ENCODE data around the gene TMEM175. TPM values are rescaled to one million over a fixed set of nuclear protein-coding genes. Genes with fewer than 3 reads are reported as not detected.

Gene TMEM175
- total and polyA plus RNA-seq, 9 of the 15 experiments (the other 6 are each of a cell fraction or from before 2014, with no cell fraction given) = 0.13 to 30.9 (median 9.4) TPM

DNA sequence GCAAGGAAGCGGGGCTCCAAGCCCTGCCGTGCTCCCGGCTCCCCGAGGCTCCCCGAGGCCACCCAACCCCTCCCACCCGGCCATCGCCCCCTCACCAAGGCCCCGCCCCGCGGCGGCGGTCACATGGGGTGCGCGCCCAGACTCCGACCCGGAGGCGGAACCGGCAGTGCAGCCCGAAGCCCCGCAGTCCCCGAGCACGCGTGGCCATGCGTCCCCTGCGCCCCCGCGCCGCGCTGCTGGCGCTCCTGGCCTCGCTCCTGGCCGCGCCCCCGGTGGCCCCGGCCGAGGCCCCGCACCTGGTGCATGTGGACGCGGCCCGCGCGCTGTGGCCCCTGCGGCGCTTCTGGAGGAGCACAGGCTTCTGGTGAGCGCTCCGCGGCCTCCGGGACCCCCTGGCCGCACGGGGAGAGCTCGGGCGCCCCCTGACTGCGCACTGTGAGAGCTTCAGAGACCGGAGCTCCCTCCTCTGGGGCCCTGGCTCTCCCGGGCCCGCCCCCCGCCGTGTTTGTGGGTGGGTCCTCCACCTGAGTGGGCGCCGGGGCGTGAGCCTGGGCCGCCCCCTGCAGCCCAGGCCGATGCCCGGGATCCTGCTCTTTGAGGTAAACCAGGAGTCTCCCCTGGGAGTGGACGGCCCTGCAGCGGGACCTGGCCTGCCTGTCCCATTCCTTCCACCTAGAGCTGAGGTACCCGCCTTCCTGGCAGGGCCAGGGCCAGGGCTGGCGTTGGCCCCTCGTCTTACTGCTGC lies 54.8 kb downstream of the TMEM175 start, which contains the start of gene IDUA (continued):
- TF ChIP-seq, protein P1, sequence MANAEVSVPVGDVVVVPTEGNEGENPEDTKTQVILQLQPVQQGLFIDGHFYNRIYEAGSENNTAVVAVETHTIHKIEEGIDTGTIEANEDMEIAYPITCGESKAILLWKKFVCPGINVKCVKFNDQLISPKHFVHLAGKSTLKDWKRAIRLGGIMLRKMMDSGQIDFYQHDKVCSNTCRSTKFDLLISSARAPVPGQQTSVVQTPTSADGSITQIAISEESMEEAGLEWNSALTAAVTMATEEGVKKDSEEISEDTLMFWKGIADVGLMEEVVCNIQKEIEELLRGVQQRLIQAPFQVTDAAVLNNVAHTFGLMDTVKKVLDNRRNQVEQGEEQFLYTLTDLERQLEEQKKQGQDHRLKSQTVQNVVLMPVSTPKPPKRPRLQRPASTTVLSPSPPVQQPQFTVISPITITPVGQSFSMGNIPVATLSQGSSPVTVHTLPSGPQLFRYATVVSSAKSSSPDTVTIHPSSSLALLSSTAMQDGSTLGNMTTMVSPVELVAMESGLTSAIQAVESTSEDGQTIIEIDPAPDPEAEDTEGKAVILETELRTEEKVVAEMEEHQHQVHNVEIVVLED (CRISPR knock-in tag; IDR thresholded peaks at IDR 0.05) = peak; percentile 55
- TF ChIP-seq, protein P2, sequence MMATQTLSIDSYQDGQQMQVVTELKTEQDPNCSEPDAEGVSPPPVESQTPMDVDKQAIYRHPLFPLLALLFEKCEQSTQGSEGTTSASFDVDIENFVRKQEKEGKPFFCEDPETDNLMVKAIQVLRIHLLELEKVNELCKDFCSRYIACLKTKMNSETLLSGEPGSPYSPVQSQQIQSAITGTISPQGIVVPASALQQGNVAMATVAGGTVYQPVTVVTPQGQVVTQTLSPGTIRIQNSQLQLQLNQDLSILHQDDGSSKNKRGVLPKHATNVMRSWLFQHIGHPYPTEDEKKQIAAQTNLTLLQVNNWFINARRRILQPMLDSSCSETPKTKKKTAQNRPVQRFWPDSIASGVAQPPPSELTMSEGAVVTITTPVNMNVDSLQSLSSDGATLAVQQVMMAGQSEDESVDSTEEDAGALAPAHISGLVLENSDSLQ (IDR thresholded peaks at IDR 0.05) = no peak
- TF ChIP-seq MAZ (CRISPR knock-in tag; conservative IDR thresholded peaks at IDR 0.05 in 1 of 2, IDR thresholded peaks at IDR 0.05 in 1 of 2) = peak; percentile 64 to 95; a peak in 3 of 4 replicates
- TF ChIP-seq ZNF584 (CRISPR knock-in tag; IDR thresholded peaks at IDR 0.05; ENCODE audit: low read depth) = no peak
- TF ChIP-seq HNRNPUL1 (IDR thresholded peaks at IDR 0.05; ENCODE audit: low read length) = no peak
- no peak for TF ChIP-seq NELFE (IDR thresholded peaks at IDR 0.05; ENCODE audit: insufficient read depth, insufficient read length)
- TF ChIP-seq, protein P3, sequence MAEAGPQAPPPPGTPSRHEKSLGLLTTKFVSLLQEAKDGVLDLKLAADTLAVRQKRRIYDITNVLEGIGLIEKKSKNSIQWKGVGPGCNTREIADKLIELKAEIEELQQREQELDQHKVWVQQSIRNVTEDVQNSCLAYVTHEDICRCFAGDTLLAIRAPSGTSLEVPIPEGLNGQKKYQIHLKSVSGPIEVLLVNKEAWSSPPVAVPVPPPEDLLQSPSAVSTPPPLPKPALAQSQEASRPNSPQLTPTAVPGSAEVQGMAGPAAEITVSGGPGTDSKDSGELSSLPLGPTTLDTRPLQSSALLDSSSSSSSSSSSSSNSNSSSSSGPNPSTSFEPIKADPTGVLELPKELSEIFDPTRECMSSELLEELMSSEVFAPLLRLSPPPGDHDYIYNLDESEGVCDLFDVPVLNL (CRISPR knock-in tag; IDR thresholded peaks at IDR 0.05; ENCODE audit: low read depth) = no peak
- peak; percentile 65 for TF ChIP-seq HNRNPLL (IDR thresholded peaks at IDR 0.05; ENCODE audit: low read depth, low read length, poor library complexity, severe bottlenecking)
- TF ChIP-seq, protein P4, sequence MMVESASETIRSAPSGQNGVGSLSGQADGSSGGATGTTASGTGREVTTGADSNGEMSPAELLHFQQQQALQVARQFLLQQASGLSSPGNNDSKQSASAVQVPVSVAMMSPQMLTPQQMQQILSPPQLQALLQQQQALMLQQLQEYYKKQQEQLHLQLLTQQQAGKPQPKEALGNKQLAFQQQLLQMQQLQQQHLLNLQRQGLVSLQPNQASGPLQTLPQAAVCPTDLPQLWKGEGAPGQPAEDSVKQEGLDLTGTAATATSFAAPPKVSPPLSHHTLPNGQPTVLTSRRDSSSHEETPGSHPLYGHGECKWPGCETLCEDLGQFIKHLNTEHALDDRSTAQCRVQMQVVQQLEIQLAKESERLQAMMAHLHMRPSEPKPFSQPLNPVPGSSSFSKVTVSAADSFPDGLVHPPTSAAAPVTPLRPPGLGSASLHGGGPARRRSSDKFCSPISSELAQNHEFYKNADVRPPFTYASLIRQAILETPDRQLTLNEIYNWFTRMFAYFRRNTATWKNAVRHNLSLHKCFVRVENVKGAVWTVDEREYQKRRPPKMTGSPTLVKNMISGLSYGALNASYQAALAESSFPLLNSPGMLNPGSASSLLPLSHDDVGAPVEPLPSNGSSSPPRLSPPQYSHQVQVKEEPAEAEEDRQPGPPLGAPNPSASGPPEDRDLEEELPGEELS (CRISPR knock-in tag; IDR thresholded peaks at IDR 0.05; ENCODE audit: borderline replicate concordance) = no peak
- TF ChIP-seq ZNF165 (CRISPR knock-in tag; IDR thresholded peaks at IDR 0.05; ENCODE audit: borderline replicate concordance) = no peak
- TF ChIP-seq TAF7 (tag; IDR thresholded peaks at IDR 0.05) = no peak
- peak; percentile 71; the same call in 1 of the 2 replicates for TF ChIP-seq KDM2B (CRISPR knock-in tag; IDR thresholded peaks at IDR 0.05)
- TF ChIP-seq U2AF1 (optimal IDR thresholded peaks at IDR 0.05; ENCODE audit: low read depth, low read length) = peak; percentile 59
- TF ChIP-seq, protein P5, sequence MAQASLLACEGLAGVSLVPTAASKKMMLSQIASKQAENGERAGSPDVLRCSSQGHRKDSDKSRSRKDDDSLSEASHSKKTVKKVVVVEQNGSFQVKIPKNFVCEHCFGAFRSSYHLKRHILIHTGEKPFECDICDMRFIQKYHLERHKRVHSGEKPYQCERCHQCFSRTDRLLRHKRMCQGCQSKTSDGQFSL (CRISPR knock-in tag; IDR thresholded peaks at IDR 0.05) = no peak
- TF ChIP-seq, protein P5 (tag; IDR thresholded peaks at IDR 0.05) = no peak
- TF ChIP-seq ARID1B (IDR thresholded peaks at IDR 0.05) = no peak

Data from K562 (cell line).